ENCODE data around the gene ZFYVE28.

The ZFYVE28 gene

GRCh38 chr4:2300431-2301224 is 117.8 kb downstream of the ZFYVE28 start:
- DNase-seq (ENCODE audit: low read depth): no peak
- H3K4me3 ChIP-seq (ENCODE audit: low read depth, low read length): no peak overlapping the region

- H3K4me3 ChIP-seq (ENCODE audit: low read depth, low read length): no peak overlapping the region
- DNase-seq (ENCODE audit: low read depth): no peak
Measured at GRCh38 chr4:2299794-2300193, 118.7 kb downstream of the ZFYVE28 start.

- DNase-seq (ENCODE audit: low read depth): no peak
- H3K4me3 ChIP-seq (ENCODE audit: low read depth, low read length): no peak overlapping the region
Measured at GRCh38 chr4:2298532-2298991, 119.9 kb downstream of the ZFYVE28 start.

- DNase-seq (ENCODE audit: low read depth): no peak
- no peak overlapping the region for H3K4me3 ChIP-seq (ENCODE audit: low read depth, low read length)
Measured at GRCh38 chr4:2297606-2298531, 120.6 kb downstream of the ZFYVE28 start.

- no peak for DNase-seq (ENCODE audit: low read depth)
- H3K4me3 ChIP-seq (ENCODE audit: low read depth, low read length): no peak overlapping the region
Measured at GRCh38 chr4:2296631-2297601, 121.5 kb downstream of the ZFYVE28 start.

GRCh38 chr4:2295900-2296442 is 122.5 kb downstream of the ZFYVE28 start:
- no peak overlapping the region for H3K4me3 ChIP-seq (ENCODE audit: low read depth, low read length)
- DNase-seq (ENCODE audit: low read depth): no peak

- no peak overlapping the region for H3K4me3 ChIP-seq (ENCODE audit: low read depth, low read length)
- no peak for DNase-seq (ENCODE audit: low read depth)
Measured at GRCh38 chr4:2295500-2295899, 122.9 kb downstream of the ZFYVE28 start.

GRCh38 chr4:2292646-2293108 is 125.8 kb downstream of the ZFYVE28 start:
- H3K4me3 ChIP-seq (ENCODE audit: low read depth, low read length): no peak overlapping the region
- no peak for DNase-seq (ENCODE audit: low read depth)

- no peak for DNase-seq (ENCODE audit: low read depth)
- no peak overlapping the region for H3K4me3 ChIP-seq (ENCODE audit: low read depth, low read length)
Measured at GRCh38 chr4:2291705-2292645, 126.5 kb downstream of the ZFYVE28 start.

- no peak overlapping the region for H3K4me3 ChIP-seq (ENCODE audit: low read depth, low read length)
- DNase-seq (ENCODE audit: low read depth): no peak
Measured at GRCh38 chr4:2290974-2291704, 127.3 kb downstream of the ZFYVE28 start.

GRCh38 chr4:2290488-2290887 is 128.0 kb downstream of the ZFYVE28 start:
- H3K4me3 ChIP-seq (ENCODE audit: low read depth, low read length): no peak overlapping the region
- DNase-seq (ENCODE audit: low read depth): no peak

GRCh38 chr4:2289955-2290333 is 128.5 kb downstream of the ZFYVE28 start:
- DNase-seq (ENCODE audit: low read depth): no peak
- no peak overlapping the region for H3K4me3 ChIP-seq (ENCODE audit: low read depth, low read length)

- no peak for DNase-seq (ENCODE audit: low read depth)
- no peak overlapping the region for H3K4me3 ChIP-seq (ENCODE audit: low read depth, low read length)
Measured at GRCh38 chr4:2289311-2289954, 129.0 kb downstream of the ZFYVE28 start.

GRCh38 chr4:2288051-2288541 is 130.3 kb downstream of the ZFYVE28 start:
- H3K4me3 ChIP-seq (ENCODE audit: low read depth, low read length): no peak overlapping the region

GRCh38 chr4:2287594-2287915 is 130.9 kb downstream of the ZFYVE28 start:
- H3K4me3 ChIP-seq (ENCODE audit: low read depth, low read length): no peak overlapping the region
- no peak for DNase-seq (ENCODE audit: low read depth)

More at GRCh38 chr4:2288051-2288541, 130.3 kb downstream of the ZFYVE28 start:
- no peak for DNase-seq (ENCODE audit: low read depth)

GRCh38 chr4:2286904-2287593 is 131.4 kb downstream of the ZFYVE28 start:
- DNase-seq (ENCODE audit: low read depth): peak; percentile 39
- H3K4me3 ChIP-seq (ENCODE audit: low read depth, low read length): no peak overlapping the region

All from skeletal muscle cell (primary cell).